EH (cell line): Measurements from ENCODE around the gene CSNK2A3.
"Not testable (repeated sequence)": the region's sequence is repeated elsewhere in the genome, so short reads cannot be mapped to it uniquely, and the experiment has no call there.

Source experiments
- DNase-seq: peaks from one replicate; pipeline ENCODE4 v3.0.0-alpha.2; 2015; ENCODE audit warnings: low read depth

Gene CSNK2A3

DNA sequence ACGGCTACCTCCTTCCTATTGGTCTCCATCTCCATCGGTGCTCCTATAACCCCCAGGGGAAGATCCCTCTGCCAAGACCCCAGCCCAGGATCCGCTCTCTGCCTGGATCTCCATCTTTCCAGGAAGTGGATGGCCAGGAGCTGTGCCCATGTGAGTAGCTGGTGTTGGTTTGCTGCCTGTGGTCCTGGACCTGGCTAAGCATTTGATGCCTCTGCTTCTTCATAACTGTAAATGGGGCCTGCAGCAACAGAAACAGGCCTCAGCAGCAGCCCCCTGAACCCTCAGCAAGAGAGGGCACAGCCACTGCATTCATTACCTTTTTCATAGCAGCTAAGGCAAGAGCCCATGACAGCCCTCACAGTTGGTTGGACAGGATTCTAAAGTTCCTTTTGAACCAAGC lies 26.6 kb upstream of the CSNK2A3 start:
- DNase-seq, result no peak

DNA sequence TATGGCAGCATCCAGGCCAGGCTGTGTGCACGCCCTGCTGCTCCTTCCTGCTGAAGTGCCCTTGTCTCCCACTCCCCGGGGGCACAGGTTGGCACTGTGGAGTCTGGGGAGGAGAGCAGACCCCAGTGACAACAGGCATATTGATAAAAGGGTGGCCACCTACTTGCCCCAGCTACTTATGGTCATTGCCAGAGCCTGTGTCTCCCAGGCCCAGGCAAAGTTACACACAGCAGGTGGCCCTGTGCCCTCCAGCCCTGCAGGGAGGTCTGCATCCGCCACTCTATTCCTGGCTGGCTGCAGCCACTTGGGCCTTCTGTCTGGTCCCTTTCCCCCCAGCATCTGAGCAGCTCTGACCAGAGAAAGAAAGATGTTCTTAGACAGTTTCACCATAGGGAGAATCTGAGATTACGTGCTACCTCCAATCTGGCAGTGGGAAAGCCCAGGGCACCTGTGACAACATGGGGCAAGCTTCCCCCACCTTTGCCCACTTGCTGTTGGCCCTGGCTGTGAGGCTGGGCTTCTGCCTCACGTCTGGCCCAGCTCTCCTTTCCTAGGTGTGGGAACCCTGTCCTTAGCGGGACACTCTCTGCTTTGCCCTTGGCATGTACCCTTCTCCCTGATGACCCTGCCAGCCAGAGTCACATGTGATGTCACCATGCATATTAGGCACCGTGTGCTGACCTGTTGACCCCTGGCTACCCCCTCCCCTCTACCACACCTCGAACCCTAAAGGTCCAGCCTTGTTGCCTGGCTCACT lies 25.3 kb upstream of the CSNK2A3 start:
- DNase-seq, result no peak

DNA sequence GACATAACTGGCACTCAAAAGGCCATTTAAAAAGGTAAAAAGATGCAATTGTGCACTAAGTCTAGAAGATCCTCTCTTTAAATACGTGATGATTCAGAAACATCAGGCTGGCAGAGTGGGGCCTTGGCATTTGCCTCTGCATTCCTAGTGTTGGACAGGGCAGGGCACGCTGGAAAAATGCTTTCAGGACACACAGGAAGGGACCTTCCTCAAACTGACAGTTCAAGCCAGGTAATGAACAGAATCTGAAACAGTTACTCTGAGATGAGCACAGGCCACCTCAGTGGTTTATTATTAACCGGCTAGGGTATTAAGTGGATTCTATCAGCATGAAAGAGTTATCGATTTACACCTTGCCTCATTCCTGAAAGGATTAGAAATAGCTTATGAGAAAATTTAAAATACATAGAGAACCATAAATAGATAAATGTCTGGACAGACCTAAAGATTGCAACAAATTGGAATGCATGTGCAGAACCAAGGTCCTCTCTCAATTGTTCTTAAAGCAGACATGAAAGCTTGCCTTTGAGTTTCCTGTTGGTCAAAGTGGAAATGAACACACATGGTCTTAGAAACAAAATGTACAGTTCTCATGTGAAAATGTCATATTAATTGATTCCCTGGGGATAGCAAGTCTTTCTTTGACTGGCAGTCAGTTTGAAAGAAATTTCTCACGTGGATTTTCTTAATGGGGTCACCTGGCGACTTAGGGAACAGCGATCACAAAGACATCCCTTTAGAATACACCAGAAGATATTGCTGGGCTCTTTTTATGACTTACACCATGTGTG lies 21.5 kb upstream of the CSNK2A3 start:
- no peak for DNase-seq

DNA sequence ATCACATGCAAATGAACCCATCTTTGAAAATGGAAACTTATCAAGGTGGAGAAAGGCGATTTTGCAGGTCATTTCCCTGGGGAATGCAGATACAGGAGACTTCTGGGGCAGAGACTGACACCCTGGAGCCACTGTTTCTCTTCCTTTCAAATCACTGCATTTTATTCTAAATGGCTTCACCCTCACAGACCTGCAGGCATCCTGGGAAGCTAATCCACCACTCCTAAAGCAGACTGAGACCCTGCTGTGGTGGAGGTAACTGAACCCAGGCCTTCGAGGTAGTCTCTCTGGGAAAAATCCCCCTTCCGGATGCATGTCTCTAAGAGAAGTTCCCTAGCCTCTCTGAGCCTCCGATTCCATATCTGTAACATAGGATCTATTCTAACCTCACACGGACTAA lies 20.9 kb upstream of the CSNK2A3 start:
- no peak for DNase-seq

DNA sequence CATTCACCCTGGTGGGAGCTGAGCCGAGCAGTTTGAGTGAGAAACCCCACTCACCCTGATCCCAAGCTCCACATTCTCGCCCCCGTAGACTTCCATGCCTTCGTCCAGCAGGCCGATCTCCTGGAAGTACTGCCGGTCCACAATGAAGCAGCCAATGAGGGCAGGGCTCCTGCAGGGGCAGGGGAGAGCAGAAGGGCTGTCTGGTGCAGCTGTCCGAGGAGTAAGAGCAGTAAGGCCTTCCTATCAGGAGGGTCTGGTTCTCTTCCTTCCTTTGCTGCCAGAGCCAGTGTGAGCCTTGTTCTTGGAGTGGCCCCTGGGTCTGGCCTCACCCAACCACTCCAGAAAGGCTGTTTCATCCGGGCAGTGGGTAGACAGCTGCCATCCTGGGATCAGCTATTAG lies 19.4 kb upstream of the CSNK2A3 start:
- DNase-seq, result no peak

DNA sequence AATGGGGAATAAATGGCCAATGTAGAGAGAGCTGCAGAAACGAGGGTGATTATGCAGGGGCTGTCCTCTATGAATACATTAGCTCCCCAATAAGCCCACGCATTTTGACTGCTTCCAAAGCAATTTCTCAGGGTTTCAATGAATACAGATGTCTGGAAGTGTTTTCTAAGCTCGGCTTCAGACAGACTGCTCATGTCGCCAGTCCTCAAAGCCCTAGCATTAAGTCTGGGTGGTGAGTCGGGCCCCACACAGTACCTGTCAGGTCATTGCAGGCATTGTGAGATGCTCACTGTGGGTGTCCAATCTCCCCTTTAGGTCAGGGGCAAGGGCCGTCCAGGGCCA lies 17.9 kb upstream of the CSNK2A3 start:
- DNase-seq, result no peak

DNA sequence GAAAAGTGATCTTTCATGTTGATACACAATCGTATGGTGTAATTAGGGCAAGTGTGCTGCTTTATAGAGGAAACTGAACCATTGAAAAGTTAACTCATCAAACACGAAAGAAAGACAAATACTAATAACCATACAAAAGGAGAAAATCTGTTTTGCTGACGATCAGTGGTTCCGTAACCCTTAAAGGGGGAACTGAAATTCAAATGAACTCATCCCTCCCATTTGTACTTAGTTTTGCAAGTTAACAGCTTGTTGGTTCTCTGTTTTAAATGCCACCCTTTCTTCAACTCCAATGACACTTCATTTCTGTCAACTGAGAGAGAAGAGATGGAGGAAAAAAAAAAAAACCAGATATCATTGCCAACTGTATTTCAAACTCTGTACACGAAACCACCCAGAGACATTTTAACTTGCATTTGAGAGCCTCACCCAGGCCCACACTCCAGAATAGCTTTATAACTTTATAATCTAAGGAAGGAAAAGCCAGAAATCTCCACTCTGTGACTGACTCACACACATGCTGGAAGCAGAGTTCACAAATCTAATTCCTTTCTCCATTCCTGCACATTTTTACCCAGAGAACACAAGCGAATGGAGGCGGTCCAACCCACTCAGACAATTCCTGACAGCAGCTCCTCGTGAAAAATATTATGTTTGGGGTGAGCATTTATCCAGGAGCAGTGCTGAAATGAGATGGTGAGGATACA lies 17.4 kb upstream of the CSNK2A3 start:
- DNase-seq, result no peak

DNA sequence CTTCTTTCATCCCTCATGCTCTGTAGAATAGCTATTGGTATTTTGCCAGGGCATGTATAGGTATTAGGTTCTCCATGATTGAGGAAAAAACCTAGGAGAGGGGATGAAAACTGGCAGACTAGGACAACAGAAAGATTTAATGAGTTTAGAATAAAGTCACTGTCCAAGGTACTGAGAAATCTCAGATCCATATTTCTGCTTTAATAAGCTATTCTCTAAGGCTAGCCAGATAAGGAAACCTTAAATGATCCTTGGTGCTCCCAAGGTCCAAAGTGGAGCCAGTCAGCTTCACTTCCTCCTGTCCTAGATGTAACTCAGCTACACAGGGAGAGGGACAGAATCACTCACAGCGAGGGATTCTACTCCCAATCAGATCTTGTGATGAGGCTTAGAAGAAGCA lies 13.7 kb upstream of the CSNK2A3 start:
- DNase-seq, result peak; percentile 20

DNA sequence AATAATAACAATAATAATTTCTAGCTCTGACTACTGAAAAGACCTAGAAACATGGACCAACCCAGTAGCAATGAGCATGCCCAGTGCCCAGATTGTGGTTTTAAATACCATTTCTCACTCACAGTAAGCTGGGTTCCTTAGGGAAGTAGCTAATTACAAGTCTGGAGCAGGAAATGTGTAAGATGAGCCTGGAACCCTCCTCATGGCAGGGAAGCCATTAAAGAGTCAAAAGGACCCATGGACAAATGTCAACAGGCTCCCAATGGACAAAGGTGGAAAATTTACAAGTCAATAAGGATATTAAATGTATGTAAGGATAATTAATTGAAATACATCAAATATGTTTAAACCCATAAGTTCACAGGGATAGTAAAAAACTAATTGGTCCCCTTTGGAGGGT lies 10.6 kb upstream of the CSNK2A3 start:
- DNase-seq, result no peak

DNA sequence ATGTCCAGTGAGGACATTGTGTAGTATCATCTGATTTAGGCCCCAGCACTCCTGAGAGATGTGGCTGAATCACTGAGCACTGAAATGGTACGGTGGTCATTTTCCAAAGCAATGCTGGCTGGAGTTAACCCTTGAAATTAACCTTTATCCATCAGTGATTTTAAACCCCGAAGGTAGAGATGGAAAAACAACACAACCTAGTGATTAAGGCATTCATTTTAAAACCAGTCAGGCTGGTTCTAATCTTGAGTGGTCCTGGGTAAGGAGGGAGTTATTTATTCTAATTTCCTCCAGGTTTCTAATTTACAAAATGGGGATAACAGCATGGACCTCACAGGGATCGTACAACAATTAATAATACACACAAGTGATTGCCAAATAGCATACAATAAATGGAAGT lies 6.6 kb upstream of the CSNK2A3 start:
- no peak for DNase-seq

DNA sequence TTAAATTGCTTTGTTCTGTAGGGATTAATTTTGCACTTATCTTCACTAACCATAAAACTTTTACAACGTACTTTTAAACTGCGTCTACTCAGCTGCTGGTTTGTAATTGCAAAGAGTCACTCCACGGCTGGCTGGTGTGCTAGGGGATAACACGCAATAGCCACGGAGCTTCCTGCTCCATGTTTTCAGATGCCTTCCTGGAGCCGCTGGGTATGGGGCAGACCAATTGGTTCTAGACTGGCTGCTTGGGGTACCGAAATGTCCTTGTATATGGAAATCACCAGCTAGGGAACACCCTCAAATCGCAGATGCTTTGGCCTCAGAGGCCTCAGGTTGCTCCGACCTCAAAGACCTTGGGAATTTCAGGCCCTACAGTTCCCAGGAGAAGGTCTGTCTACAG lies 3.8 kb upstream of the CSNK2A3 start:
- DNase-seq, result no peak

DNA sequence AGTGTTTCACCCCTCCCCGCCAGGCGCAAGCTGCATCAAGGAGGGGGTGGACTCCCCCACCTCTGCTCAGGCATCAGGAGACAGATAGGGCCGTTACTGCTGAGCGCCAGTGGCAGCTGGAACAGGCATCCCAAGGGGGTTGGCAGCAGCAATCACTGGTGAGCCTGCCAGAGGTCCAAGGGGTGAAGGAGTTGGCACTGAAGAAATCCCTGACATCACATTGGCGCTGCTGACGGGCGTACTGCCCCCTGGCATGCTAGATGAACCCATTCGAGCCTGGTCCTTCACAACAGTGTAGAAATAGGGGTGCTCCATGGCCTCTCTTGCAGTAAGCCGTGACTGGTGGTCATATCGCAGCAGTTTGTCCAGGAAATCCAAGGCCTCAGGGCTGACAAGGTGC lies 1.2 kb downstream of the CSNK2A3 start:
- not testable (repeated sequence) for DNase-seq

DNA sequence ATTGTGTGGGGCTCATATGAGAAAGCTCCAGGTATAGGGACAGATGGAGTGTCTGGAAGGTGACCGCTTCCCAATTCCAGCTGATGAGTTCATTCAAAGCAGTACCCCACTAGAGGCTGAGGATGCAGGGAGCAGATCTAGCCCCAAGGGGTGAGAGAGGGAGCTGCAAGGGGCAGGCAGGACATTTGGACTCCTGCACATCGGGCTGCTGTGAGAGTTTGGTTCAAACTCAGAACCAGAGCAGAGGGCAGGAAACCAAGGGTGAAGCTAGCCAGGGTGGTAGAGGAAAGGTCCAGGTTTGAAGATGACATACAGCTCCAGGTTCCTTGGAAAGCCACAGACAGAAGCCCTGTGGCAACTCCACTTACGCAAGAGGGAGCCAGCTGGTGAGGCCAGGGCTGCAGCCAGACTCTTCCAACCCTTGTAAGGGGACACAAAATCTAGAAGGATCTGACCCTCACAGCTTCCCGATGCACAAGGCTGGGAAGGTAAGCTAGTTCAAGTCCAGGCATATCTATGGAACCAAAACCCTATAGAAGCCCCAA lies 1.9 kb downstream of the CSNK2A3 start:
- no peak for DNase-seq

DNA sequence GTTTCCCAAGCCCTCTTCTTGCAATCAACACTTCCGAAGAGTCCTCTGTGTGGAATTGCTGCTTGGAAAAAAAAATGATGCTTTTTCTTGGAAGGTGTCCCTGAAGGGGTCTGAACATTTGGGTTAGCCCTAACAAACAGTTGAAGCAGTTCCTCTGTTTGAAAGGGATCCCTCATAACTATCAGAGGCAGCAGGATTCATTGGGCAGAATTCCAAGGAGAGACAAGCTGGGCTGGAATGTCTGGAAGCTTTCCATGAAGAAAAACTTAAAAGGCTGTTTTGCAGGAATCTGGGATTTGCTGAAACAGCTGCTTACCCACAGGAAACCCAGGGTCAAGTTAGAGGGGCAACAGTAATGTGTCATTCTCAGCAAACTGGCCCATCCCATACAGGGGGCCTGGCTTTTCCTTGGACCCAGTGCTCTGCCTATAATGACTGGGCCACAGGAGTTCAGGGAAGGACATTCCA lies 3.1 kb downstream of the CSNK2A3 start:
- DNase-seq, result peak; percentile 94

DNA sequence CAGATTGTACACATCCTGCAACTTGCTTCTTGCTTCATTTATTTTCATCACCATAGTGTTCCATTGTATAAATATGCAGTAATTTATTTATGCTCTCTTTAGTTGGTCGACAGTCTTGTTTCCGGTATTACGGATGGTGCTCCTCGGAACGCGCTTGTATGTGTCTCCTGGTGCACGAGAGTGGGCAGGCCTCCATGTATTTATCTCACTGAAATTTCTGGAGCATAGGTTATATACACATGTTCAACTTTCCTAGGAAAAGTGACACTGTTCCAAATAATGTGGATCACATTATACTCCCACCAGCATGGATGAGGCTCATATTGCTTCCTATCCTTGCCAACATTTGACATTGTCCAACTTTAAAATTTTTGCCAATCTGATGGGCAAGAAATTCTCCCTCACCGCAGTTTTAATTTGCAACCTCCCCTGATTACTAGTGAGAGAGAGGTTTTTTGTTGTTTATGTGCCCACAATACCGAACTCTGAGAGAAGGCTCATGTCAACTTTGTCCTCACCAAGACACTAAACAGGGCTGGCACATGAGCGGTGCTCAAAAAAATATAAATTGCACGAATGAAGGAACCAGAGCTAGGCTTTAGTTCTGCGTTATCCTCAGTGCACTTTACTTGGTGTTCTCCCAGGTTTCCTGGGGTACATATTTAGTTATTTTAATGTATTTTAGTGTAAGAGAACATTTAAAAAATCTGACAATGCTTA lies 3.8 kb downstream of the CSNK2A3 start:
- DNase-seq, result no peak

DNA sequence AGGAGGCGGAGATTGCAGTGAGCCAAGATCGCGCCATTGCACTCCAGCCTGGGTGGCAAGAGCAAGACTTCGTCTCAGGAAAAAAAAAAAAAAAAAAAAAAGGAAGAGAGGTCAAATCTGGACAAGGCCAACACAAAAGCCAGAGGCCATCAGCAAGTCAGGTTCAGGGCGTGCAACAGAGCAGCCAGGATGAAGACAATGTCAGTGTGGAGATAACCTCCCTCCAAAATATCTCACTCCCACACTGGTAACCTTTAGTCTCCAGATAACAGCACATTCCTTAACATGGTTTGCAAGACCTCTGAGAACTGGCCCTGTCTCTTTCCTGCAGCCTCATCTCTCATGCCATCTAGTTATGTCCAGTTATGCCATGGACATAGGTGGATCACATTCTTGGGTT lies 4.7 kb downstream of the CSNK2A3 start:
- no peak for DNase-seq

DNA sequence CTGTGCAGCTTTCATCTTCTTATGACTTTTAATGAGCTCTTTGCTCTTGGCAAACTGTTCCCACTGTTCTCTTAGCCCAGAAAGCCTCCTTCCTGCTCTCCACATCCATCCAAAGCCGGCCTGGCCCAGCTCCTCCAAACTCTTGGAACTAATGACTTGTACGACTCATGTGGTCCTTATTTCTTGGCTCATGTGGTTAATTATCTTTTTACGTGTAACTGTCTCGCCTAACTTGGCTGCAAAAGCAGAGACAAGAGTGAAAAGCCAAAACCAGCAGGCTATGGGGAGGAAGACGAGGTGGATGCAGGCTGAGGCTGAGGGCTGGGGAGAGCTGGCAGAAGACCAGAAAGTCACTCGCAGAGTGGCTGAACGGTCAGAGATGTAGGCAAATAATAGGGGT lies 5.5 kb downstream of the CSNK2A3 start:
- peak; percentile 5 for DNase-seq

DNA sequence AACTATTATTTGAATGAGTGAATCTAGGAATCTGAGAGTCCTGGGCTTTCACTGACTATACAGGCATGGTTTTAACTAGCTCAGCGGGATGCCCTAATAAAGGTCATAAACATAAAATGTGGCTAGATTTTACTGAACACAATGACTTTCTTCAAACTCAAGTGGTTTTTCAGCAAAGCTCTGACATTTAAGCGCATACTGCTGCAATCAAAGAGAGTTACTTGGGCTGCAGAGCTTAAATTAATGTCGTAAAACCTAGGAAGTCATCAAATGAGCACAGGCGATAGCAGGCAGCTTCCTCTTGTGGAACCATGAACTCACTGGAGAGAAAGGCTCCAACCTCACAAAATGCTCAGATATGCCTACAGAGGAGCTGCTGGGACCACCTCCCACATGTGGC lies 6.7 kb downstream of the CSNK2A3 start:
- no peak for DNase-seq

DNA sequence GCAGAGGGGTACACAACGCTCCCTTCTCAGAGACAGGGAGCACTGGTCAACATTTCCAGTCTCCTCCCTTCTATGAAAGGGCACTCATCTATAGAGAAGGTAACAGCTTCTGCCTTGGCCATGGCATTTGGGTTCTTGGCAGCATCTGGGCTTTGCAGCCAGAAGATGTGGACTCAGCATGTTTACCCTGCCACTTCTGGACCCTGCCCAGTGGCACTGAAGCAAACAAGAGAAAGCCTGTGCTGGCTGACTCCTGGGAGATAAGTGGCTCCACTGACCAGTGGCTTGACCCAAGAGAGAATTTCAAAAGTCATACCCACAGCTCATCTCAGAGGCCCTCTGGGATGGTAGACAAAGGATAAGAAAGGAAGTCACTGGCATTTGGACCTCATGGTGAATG lies 8.0 kb downstream of the CSNK2A3 start:
- no peak for DNase-seq

DNA sequence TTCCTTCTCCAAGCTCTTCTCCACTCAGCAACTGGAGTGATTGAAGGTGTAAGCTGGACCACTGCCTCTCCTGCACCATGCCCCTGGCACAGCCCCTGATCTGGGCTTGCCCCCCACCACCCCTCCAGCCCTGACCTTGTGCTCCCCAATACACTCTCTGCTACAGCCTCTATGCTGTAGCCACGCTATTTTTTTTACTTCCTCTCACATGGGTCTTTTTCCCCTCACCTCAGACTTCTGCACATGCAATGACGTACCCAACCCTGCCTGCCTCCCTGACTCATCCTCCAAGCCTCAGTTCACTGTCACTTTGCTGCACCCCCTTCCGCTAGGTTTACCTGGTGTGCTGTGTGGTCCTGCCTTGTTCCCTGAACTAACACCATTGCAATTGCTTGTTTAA lies 9.0 kb downstream of the CSNK2A3 start:
- DNase-seq, result no peak

DNA sequence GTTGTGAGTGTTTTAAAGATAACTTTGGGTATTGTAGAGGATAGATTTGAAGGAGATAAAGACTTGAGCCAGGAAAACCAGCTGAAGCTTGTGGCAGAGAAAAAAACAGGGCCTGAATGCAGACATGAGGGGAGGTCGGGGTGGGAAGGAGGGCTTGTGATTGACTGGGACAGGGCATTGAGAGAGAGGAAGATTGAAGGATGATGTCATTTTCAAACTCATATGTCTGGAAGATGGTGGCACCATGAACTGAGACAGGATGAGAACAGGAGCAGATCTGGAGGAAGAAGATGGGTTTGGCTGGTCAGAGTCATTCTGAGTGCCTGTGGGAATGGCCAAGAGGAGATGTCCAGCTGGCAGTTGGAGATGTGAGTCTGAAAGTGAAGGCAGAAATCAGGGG lies 14.7 kb downstream of the CSNK2A3 start:
- DNase-seq, result no peak

DNA sequence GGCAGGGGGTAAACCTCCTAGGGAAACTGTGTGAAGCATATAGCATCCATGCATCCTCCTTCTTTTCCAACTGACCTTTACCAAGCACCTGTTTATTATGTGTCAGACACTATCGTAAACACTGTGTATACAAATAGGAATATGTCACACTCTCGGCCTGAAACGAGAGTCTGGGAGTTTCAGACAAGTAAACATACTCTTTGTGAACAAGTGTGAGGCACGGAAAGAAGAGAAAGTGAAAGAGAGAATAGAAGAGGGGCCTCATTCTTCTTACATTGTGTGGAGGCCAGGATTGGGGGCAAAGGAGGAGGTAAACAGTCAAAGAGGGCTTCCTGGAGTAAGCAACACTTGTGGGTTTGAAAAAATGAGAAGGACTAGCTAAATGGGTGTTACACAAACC lies 16.4 kb downstream of the CSNK2A3 start:
- no peak for DNase-seq
